GM18511 (cell line): ENCODE results near the gene PHB1.

ENCODE experiments used
- ATAC-seq: cut with Tn5 transposase; IDR thresholded peaks from one replicate; pipeline ENCODE4 v1.9.1; 2021; ENCODE audit warnings: mild to moderate bottlenecking, moderate library complexity; ENCODE audit not compliant: unreplicated experiment

The PHB1 gene

DNA sequence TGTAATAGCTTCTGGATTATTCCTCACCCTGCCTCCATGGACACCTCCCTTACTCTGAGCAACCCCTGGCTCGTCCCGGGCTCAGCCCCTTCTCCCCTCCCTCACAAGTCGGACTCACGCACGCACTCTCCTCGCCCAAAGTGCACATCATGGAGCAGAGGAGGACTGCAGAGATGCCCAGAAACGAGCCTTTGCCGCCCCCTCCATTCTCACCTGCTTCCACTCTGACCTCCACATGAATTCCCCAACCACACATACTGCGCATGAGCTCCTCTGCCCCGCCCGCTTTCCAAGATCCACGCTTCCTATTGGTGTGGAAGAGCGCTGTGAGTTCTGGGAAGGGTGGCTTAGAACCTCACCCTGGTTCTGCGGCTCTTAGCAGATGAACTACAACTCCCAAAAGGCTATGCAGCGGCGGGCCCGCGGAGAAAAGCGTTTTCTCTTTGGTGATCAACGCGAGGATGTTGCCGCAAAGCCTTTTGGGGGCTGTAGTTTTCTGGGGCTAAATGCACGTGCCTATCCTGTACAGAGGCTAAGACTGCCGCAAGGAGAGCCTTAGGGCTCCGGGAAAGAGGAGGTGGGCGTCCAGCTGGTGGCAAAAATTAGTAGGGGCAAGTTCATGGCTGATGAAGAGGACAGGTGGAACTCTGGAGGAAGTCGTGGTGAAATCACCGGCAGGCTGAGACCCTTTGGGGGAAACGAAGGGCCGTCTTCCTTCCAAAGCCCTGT lies at the start of gene PHB1:
Gene PHB1, minus strand, starts transcription at position 261 of the 729 bp plus-strand sequence. CDS start 1,618 bp downstream, outside the sequence.
- ATAC-seq, result peak; percentile 99

DNA sequence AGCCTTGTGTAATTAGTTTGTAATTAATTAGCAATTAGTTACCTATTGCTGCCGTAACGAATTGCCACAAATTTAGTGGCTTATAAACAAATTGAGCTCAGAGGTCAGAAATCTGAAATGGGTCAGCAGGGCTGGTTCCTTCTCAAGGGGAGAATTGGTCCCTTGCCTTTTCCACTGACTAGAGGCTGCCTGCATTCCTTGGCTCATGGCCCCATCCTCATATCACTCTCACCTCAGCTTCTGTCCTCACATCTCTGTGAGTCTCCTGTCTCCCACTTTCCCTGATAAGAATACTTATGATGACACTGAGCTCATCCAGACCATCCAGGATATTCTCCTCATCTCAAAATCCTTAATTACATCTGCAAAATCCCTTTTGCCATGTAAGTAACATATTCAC lies 49.4 kb upstream of the PHB1 start:
- no peak for ATAC-seq

DNA sequence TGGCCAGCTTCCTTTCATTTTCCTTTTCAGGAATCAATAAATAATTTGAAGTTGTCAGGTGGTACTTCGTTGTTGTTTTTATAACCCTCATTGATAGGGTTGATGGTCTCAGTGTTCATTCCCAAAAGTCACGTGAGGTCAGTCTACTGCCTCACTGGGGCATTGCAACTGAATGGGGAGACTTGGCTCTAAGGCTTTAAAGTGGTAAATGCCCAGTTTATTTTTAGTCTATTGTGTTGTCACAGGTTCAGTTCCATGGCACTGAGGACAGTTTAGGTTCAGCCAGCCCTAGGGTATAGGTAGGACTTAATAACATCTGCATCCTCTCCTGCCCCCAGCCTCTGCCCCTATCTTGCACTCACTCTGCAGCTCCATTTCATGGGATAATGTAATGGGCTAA lies 46.9 kb upstream of the PHB1 start:
- ATAC-seq, result no peak

DNA sequence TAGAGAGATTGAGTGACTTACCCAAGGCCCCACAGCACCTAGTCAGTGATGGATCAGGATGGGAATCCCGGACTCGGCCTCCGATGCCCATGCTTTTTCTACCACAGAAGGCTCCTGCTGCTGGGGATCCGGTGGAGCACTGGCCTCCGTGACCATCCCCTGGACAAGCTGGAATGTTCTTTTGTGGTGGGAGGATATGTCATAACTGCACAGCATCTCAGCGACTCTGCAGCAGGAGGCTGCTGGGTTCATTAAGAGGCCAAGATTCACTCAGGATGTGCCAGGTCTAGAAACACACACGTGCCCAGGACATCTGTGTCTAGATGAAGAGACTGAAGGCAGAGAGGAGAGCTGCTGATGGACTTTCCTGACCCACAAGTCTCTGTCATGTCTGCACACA lies 45.7 kb upstream of the PHB1 start:
- no peak for ATAC-seq

DNA sequence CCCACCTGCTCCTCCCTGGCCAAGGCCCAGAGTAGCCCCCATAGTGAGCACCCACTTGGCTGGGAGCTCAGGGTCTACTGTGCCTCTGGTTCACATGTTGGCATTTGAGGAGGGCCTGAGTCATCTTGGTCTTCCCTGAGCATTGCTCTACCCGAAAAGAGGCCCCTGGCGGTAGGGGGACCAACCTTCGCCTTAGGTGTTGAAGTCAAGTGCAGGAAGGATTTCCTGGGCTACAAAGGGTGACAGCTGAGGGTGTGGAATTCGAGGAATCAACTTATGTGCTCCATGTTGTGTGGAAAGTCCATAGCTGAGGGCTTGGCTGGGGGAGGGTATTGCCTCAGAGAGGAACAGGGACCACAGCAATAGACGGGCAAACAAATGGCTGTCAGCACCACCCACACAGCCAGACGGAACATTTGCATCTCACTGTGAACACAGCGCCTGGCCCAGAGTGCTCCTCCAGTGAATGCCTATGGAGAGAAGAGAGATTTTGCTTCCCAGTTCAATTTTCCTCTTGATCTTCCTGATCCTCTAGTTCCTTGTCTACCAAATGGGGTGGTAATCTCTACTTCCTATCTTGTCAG lies 44.8 kb upstream of the PHB1 start:
- ATAC-seq, result no peak

DNA sequence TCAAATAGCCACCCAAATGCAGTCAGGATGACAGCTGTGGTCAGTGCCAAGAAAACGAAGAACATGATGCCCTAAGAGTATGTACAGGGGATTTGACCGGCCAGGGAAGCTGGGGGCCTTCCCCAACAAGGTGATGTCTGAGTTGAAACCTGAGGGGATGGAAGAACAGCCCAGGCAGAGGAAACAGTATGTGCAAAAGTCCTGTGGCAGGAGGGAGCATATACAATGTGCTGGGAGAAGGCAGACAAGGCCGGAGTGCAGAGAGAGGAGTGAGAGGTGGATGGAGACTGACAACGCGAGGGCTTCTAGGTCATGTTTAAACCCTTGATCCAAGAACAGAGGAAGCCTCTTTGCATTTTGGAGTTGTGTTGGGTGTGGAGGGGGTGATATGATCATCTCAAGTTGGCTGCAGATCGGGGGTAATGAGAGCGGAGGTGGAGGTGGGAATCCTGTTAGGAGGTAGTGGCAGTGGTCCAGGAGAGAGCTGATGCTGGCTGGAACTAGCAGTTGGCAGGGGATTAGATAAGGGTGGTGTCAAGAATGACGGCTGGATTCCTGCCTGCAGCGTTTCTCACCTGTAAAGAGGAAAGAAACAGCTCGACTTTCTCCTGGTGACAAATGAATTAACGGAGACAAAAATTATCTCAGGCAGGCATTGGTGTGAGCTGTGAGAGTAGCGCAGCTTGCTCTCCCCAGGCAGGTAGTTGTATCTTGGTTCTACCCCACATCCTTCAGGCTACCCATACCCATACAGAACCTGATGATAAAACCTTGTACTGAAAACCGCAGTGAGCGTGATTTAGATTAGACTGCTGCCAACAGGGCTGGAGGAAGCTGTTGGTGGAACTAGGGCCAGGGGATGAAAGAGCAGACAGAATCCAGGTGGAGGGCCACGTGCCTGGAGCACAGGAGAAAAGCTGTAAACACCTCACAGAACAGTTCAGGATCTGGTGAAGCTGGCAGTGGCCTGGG lies 43.2 kb upstream of the PHB1 start:
- ATAC-seq, result no peak

DNA sequence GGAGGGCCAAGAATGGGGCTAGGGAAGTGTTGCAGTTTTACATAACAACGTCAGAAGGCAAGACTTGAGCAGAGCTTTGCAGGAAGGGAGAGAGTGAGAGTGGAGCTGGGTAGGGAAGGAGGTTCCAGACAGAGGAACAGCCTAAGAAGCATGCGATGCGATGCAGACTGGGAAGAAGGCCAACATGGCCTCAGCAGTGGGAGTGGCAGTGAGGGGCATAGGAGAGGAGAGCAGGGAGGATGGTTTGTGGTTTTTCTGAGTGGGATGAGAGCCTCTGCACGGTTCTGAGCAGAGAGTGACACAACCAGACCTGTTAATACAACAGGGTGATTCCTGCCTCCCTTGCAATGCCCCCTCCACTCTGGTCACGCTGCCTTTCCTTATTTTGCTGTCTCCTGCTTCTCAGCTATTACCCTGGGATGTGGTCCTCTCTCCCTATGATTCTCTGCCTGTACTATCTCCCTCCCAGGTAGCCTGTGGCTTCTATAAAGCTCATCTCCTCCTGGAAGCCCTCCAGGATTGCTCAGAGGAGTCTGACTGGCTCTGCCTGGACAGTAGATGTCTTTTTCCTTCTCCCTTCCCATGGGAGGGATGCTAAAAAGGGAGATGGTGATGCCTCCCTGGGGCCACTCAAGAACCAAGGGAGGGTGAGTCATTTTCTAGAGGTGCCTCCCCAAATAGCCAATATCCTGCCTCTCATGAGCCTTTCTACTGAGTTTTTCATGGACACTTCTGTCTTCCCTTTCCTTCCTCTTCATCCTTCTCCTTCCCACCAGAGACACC lies 41.7 kb upstream of the PHB1 start:
- no peak for ATAC-seq

DNA sequence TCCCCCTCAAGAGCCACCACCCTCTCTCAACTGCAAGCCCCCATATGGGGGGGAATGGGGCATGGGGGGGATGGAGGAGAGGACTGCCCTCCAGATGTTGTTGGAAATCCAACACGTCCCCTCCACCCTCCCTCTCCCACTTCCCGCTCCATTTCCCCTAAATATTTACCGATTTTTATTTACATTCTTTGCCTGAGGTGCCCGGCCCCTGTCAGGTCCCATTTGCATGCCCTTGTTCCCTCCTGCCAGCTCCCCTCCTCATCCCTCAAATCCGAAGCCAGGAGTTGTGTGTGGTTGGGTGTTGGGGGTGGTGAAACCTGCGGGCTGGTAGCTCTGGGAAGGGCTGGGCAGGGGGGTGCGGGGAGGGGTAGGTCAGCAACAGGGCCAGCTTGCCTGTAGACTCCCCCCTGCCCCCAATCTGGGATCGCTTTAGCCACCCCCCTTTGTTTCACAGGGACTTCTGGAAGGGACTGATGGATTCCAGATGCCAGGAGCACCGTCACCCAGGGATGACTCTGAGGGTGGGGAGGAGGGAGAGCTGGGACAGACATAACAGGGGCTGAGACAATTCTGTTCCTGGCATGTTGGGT lies 40.7 kb upstream of the PHB1 start:
- ATAC-seq, result no peak

DNA sequence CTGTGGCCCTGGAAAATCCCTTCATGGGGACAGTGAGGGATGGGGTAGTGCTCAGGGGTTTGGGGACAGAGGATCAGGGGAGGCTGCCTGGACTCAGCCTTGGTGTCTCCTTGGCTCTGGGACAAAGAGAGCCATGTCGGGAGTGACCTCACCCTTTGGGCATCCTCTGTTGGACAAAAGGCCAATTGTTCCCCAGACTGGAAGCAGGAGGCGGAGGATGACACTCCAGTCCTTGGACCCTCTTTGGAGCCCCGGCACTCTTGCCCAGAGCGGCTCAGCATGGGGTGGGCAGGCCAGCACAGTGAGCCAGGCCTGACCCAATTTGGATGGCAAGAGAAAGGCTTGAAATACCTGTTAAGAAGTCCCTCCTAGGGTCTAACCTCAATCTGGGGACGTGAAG lies 39.4 kb upstream of the PHB1 start:
- no peak for ATAC-seq

DNA sequence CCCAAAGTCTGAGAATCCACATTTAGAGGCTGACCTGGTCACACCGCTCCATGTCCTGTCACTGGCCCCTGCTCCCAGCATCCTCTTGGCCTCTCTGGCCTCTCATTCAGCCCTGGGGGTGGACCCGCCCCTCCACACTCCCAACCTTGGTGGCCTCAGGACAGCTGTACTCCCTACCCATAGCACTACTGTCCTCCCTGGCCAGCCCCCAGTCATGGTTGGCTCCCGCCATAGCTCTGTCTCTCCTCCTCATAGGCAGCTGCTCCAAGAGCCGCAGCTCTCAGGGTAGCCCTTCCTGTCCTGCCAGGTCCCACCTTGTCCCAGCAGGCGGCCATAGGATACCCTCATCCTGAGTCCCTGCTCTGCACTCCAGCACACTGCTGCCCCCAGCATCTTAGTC lies 38.0 kb upstream of the PHB1 start:
- no peak for ATAC-seq

DNA sequence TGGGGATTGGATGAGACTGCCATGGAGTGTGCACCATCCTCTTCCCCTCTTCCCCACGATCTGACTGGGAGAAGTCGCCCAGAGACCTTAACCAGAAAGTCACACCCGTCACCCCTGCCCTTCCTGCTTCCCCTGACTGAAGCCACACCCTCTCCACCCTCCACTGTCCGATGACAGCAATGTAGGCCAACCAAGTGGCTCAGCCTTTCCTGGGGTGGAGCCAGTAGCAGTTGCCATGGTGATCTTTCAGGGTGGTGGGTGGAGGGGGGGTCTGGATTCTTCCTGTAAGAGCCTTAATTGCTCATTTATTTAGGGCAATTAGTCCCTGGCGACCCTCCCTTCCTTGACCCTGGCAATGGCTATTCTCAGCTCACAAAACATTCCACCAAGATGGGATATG lies 37.5 kb upstream of the PHB1 start:
- ATAC-seq, result no peak

DNA sequence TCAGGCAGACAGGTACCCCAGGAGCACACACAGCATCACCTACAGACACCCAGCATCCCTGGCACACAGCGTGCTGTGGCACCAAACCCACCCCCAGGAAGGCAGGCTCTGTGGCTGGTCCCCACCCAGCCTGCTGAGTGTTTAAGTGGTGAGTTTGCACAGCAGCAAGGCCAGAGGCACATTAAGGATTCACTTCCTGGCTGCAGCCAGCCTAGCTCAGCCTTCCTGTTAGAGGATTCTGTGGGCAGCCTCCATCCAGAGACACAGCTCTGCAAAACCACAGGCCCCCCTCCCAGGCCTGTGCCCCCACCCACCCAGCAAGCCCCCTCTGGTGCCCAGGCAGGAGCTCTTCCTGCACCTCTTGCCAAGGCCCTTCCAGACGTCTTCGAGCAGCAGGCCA lies 36.1 kb upstream of the PHB1 start:
- ATAC-seq, result no peak

DNA sequence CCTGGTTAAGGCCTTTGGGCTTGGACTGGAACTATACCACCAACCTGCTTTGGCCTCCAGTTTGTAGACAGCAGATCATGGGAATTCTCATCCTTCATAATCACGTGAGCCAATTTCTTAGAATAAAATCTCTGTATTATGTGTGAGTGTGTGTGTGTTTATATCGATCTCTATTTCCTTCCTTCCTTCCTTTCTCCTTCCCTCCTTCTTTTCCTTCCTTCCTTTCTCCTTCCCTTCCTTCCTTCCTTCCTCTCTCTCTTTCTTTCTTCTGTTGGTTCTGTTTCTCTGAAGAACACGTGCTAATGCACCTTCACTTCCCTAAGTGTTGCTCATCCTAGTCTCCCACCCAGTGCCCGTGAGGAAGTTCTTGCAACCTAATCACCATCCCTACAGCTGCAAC lies 35.5 kb upstream of the PHB1 start:
- ATAC-seq, result no peak

DNA sequence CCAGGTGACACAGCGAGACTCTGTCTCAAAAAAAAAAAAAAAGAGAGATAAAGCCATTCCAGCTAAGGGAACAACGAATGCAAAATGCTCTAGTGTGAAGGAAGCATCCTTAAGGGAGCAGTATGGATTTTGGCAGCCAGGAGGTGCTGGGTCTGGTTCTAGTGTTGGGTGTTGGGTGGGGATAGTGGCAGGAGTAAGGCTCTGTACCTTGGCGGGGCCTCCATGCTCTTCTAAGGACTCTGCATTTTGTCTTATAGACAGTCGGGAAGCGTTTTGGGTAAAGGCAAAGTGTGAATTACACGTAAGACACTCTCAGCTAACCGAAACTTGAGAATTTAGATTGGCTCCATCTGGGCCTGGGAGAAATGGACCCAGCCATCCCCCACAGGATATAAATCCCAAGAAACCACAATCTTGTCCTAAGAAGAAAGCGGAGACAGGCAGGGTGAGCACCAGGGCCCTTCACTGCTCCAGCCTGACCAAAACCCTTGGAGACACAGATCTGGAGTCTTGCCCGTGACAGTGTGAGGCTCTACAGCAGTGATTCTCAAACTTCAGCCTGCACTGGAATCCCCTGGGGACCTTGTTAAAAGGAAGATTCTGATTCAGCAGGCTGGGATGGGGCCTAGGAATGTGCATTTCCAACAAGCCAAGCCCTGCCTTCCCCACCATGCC lies 33.1 kb upstream of the PHB1 start:
- no peak for ATAC-seq

DNA sequence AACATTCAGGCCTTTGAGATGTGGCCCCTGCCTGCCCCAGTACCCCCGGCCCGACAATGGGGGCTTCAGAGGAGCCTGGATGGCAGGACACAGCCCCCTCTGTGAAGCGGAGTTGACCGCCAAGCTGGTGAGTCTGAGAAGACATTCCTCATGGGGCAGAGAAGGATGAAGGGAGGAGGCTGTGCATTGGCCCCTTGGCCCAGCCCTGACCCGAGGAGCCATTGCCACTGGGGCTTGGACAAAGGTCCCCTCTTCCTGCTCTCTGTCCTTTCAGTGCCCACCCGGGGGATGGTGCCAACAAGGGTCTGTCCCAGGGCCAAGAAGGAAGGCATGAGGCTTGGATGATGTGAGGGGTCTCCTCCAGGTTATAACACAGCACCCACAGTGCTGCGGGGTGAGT lies 30.9 kb upstream of the PHB1 start:
- no peak for ATAC-seq

DNA sequence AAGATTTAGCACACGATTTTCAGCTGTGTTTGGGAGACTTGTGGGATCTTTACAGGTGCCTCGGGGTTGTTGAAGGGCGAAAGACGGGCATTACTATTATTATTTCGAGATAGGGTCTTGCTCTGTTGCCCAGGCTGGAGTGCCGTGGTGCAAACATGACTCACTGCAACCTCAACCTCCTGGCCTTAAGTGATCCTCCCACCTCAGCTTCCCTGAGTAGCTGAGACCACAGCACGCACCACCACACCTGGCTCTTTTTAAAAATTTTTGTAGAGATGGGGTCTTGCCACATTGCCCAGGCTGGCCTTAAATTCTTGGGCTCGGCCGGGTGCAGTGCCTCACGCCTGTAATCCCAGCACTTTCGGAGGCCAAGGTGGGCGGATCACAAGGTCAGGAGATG lies 29.7 kb upstream of the PHB1 start:
- ATAC-seq, result no peak

DNA sequence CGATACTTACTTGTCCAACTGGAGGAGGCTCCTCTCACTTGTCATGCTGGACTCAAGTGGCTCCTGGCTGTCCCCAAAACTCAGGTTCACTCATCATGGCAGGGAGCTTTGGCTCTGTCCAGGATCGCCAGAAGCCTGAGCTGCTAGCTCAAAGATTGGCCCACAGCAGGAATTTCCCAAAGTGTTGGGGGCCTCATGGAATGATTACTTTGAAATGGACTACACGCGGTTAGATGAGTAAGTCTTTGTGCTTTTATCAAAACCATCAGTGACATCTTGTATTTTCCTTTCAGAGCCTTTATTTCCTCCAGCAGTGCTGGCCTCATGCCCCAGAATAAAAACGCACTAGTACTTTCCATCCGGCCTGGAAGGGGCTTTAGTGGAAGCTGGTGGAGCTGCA lies 29.2 kb upstream of the PHB1 start:
- ATAC-seq, result no peak

DNA sequence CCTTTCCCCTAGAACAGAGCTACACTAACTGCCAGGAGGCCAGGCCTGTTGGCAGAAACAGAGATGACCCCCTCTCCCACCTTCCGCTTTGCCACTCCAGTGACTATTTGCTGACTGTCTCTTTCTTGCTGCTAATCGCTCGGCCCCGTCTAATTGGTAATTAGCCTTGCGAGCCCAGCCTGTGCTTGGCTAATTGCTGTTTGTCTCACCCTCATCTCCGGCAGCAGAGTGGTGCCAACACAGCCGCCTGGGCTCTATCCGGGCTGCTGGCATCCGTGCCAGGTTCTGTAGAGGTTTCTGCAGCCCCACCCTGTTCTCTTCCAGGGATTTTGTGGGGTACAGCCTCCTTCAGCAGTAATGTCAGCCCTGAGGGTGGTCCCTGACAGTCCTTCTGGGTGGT lies 27.4 kb upstream of the PHB1 start:
- ATAC-seq, result no peak

DNA sequence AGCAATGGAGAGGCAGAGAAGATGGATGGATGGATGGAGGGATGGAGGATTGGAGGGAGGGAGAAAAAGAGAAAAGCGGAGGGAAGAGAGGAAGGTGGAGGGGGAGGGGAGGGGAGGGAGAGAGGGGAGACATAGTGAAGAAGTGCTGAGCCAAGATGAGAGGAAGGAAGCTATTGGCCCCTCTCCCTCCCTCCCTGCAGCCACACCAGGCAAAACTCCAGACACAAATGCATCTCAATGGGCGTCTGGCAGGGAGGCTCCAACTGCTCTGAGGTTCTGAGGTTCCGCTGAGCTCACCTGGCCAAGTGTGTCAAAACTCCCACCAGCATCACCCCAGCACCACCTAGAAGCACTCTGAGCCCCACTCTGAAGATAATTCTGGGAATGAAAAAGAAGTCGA lies 26.9 kb upstream of the PHB1 start:
- no peak for ATAC-seq

DNA sequence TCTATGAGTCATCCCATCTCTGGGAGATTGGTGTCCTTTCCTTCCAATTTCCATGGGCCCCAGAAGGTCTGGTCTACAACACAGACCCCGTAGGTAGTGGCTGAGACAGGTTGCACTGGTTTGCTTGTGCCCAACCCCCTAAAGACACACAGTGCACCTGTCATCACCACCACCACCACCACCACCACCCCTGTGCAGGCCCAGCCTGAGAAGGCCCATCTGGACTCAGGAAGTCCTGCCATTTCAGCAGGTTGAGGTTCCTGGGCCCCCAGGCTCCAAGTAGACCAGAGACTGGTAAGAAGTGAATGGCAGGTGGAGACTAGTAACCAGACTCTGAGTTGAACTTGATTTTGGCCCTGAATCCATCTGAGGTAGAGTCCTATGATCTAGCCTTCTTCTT lies 25.9 kb upstream of the PHB1 start:
- no peak for ATAC-seq
